Hepatocyte (in vitro differentiated cells): ENCODE results near the gene ENOX1.

Experiments
- CTCF ChIP-seq: fragments of 200-600 bp; sonication (generic); IDR thresholded peaks from 2 replicates; pipeline ENCODE4 v1.5.1; 2016; ENCODE audit warnings: antibody characterized with exemption, mild to moderate bottlenecking; ENCODE audit not compliant: poor library complexity
- EZH2phosphoT487 ChIP-seq: fragments of 200-600 bp; sonication (generic); IDR thresholded peaks from one replicate; pipeline ENCODE4 v1.6.1; 2018; ENCODE audit warnings: antibody characterized with exemption, mild to moderate bottlenecking, low read depth, moderate library complexity; ENCODE audit not compliant: unreplicated experiment, severe bottlenecking

- TF ChIP-seq EZH2phosphoT487 (no peak), CTCF (no peak)
Observed at GRCh38 chr13:43377149-43377548, 409.6 kb downstream of the ENOX1 start.
